Measurements from ENCODE around the gene DMD.

GRCh38 chrX:31845003-31845402, 1366.3 kb downstream of the DMD start:
- TF ChIP-seq EP300 (IDR thresholded peaks at IDR 0.05): no peak
- no peak for TF ChIP-seq POLR2A (IDR thresholded peaks at IDR 0.05)
- TF ChIP-seq POLR2AphosphoS5 (IDR thresholded peaks at IDR 0.05): no peak
